HL-60 (cell line): ENCODE results near the gene SULT1B1.

Experiments used
- POLR2AphosphoS5 ChIP-seq: IDR thresholded peaks from 2 replicates; pipeline ENCODE4 v1.6.1; 2012; ENCODE audit warnings: low read depth
- SPI1 ChIP-seq: IDR thresholded peaks from 2 replicates; pipeline ENCODE4 v1.6.1; 2012; ENCODE audit warnings: low read depth, mild to moderate bottlenecking, borderline replicate concordance
- TF ChIP-seq, protein P1 (sequence below): IDR thresholded peaks from one replicate; pipeline ENCODE4 v1.5.1; 2011; ENCODE audit warnings: low read length, control low read depth, inconsistent platforms; ENCODE audit not compliant: insufficient read depth
- TF ChIP-seq, protein P2 (sequence below): IDR thresholded peaks from 2 replicates; pipeline ENCODE4 v1.6.1; 2012; ENCODE audit warnings: low read depth; ENCODE audit not compliant: insufficient replicate concordance

GRCh38 chr4:69785211-69785831 lies 24.9 kb upstream of the SULT1B1 start:
- TF ChIP-seq SPI1 (no peak), POLR2AphosphoS5 (no peak)
- TF ChIP-seq, protein P1, sequence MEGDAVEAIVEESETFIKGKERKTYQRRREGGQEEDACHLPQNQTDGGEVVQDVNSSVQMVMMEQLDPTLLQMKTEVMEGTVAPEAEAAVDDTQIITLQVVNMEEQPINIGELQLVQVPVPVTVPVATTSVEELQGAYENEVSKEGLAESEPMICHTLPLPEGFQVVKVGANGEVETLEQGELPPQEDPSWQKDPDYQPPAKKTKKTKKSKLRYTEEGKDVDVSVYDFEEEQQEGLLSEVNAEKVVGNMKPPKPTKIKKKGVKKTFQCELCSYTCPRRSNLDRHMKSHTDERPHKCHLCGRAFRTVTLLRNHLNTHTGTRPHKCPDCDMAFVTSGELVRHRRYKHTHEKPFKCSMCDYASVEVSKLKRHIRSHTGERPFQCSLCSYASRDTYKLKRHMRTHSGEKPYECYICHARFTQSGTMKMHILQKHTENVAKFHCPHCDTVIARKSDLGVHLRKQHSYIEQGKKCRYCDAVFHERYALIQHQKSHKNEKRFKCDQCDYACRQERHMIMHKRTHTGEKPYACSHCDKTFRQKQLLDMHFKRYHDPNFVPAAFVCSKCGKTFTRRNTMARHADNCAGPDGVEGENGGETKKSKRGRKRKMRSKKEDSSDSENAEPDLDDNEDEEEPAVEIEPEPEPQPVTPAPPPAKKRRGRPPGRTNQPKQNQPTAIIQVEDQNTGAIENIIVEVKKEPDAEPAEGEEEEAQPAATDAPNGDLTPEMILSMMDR = no peak
- TF ChIP-seq, protein P2, sequence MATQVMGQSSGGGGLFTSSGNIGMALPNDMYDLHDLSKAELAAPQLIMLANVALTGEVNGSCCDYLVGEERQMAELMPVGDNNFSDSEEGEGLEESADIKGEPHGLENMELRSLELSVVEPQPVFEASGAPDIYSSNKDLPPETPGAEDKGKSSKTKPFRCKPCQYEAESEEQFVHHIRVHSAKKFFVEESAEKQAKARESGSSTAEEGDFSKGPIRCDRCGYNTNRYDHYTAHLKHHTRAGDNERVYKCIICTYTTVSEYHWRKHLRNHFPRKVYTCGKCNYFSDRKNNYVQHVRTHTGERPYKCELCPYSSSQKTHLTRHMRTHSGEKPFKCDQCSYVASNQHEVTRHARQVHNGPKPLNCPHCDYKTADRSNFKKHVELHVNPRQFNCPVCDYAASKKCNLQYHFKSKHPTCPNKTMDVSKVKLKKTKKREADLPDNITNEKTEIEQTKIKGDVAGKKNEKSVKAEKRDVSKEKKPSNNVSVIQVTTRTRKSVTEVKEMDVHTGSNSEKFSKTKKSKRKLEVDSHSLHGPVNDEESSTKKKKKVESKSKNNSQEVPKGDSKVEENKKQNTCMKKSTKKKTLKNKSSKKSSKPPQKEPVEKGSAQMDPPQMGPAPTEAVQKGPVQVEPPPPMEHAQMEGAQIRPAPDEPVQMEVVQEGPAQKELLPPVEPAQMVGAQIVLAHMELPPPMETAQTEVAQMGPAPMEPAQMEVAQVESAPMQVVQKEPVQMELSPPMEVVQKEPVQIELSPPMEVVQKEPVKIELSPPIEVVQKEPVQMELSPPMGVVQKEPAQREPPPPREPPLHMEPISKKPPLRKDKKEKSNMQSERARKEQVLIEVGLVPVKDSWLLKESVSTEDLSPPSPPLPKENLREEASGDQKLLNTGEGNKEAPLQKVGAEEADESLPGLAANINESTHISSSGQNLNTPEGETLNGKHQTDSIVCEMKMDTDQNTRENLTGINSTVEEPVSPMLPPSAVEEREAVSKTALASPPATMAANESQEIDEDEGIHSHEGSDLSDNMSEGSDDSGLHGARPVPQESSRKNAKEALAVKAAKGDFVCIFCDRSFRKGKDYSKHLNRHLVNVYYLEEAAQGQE = no peak
